ENCODE results near the gene SGCD.
A peak's percentile ranks its signal among the peaks of the same experiment; 100 is the strongest.

The SGCD gene

GRCh38 chr5:156774273-156774672 is 447.3 kb downstream of the SGCD start:
- H3K79me2 ChIP-seq (ENCODE audit: insufficient read depth, low read length), result no peaks in the 10 kb centered on the region
- H3K9me3 ChIP-seq (ENCODE audit: insufficient read depth, low read depth, low read length), result peaks cover 3% of the 10 kb centered on the region; the same call in 1 of the 2 replicates
- H3K4me2 ChIP-seq (ENCODE audit: low read depth, low read length, poor library complexity, severe bottlenecking), result peak overlapping the region; percentile 24
- H3F3A ChIP-seq (ENCODE audit: low read depth), result no peaks in the 10 kb centered on the region
- no peak for TF ChIP-seq CTCF (conservative IDR thresholded peaks at IDR 0.05; ENCODE audit: low read length)
- TF ChIP-seq EZH2phosphoT487 (IDR thresholded peaks at IDR 0.05; ENCODE audit: borderline replicate concordance), result no peak
- H3K9ac ChIP-seq (ENCODE audit: low read depth, low read length, poor library complexity, severe bottlenecking), result no peak overlapping the region
- no peaks in the 10 kb centered on the region for H3K27me3 ChIP-seq (ENCODE audit: insufficient read depth, low read length, poor library complexity, severe bottlenecking)
- no peaks in the 10 kb centered on the region for H4K20me1 ChIP-seq (ENCODE audit: insufficient read depth, low read length, poor library complexity, severe bottlenecking)
- no peaks in the 10 kb centered on the region for H3K9me2 ChIP-seq (replicated peaks; ENCODE audit: low read depth, low read length)
- no peaks in the 10 kb centered on the region for H3K36me3 ChIP-seq (ENCODE audit: insufficient read depth, low read length)
- H2AFZ ChIP-seq (ENCODE audit: low read length), result no peak overlapping the region
- peaks cover 23% of the 10 kb centered on the region for H3K4me1 ChIP-seq (ENCODE audit: insufficient read depth, low read length, poor library complexity, severe bottlenecking)
- peak overlapping the region; percentile 17 for H3K4me3 ChIP-seq (ENCODE audit: low read length, poor library complexity, severe bottlenecking)

GRCh38 chr5:156778139-156778706 is 451.3 kb downstream of the SGCD start:
- 0 out of 2 replicates have a peak overlapping the region, but pooled peaks have one; percentile 8 for H2AFZ ChIP-seq (ENCODE audit: low read length)

GRCh38 chr5:156778752-156779151 is 451.8 kb downstream of the SGCD start:
- Histone ChIP-seq H3K4me2 (ENCODE audit: low read depth, low read length, poor library complexity, severe bottlenecking) (no peak overlapping the region), H3K79me2 (ENCODE audit: insufficient read depth, low read length) (no peaks in the 10 kb centered on the region)

More at GRCh38 chr5:156778139-156778706, 451.3 kb downstream of the SGCD start:
- H3K9me2 ChIP-seq (replicated peaks; ENCODE audit: low read depth, low read length), result no peaks in the 10 kb centered on the region
- H3K4me1 ChIP-seq (ENCODE audit: insufficient read depth, low read length, poor library complexity, severe bottlenecking), result peaks cover 23% of the 10 kb centered on the region
- no peak overlapping the region for H3K4me3 ChIP-seq (ENCODE audit: low read length, poor library complexity, severe bottlenecking)
- H3K9ac ChIP-seq (ENCODE audit: low read depth, low read length, poor library complexity, severe bottlenecking), result no peak overlapping the region
- H3K79me2 ChIP-seq (ENCODE audit: insufficient read depth, low read length), result no peaks in the 10 kb centered on the region
- no peaks in the 10 kb centered on the region for H4K20me1 ChIP-seq (ENCODE audit: insufficient read depth, low read length, poor library complexity, severe bottlenecking)
- no peaks in the 10 kb centered on the region for H3K36me3 ChIP-seq (ENCODE audit: insufficient read depth, low read length)
- H3F3A ChIP-seq (ENCODE audit: low read depth), result no peaks in the 10 kb centered on the region
- TF ChIP-seq EZH2phosphoT487 (IDR thresholded peaks at IDR 0.05; ENCODE audit: borderline replicate concordance), result no peak
- TF ChIP-seq CTCF (conservative IDR thresholded peaks at IDR 0.05; ENCODE audit: low read length), result no peak
- H3K27me3 ChIP-seq (ENCODE audit: insufficient read depth, low read length, poor library complexity, severe bottlenecking), result no peaks in the 10 kb centered on the region
- no peak overlapping the region for H3K4me2 ChIP-seq (ENCODE audit: low read depth, low read length, poor library complexity, severe bottlenecking)
- peaks cover 3% of the 10 kb centered on the region; the same call in 1 of the 2 replicates for H3K9me3 ChIP-seq (ENCODE audit: insufficient read depth, low read depth, low read length)

More at GRCh38 chr5:156778752-156779151, 451.8 kb downstream of the SGCD start:
- H3K27me3 ChIP-seq (ENCODE audit: insufficient read depth, low read length, poor library complexity, severe bottlenecking), result no peaks in the 10 kb centered on the region
- TF ChIP-seq EZH2phosphoT487 (IDR thresholded peaks at IDR 0.05; ENCODE audit: borderline replicate concordance), result no peak
- no peak for TF ChIP-seq CTCF (conservative IDR thresholded peaks at IDR 0.05; ENCODE audit: low read length)
- no peaks in the 10 kb centered on the region for H3K36me3 ChIP-seq (ENCODE audit: insufficient read depth, low read length)
- no peaks in the 10 kb centered on the region for H3K9me2 ChIP-seq (replicated peaks; ENCODE audit: low read depth, low read length)
- H3F3A ChIP-seq (ENCODE audit: low read depth), result no peaks in the 10 kb centered on the region
- peaks cover 23% of the 10 kb centered on the region for H3K4me1 ChIP-seq (ENCODE audit: insufficient read depth, low read length, poor library complexity, severe bottlenecking)
- H3K9ac ChIP-seq (ENCODE audit: low read depth, low read length, poor library complexity, severe bottlenecking), result no peak overlapping the region
- H3K4me3 ChIP-seq (ENCODE audit: low read length, poor library complexity, severe bottlenecking), result no peak overlapping the region
- H2AFZ ChIP-seq (ENCODE audit: low read length), result 0 out of 2 replicates have a peak overlapping the region, but pooled peaks have one; percentile 8
- H3K9me3 ChIP-seq (ENCODE audit: insufficient read depth, low read depth, low read length), result peaks cover 3% of the 10 kb centered on the region; the same call in 1 of the 2 replicates
- H4K20me1 ChIP-seq (ENCODE audit: insufficient read depth, low read length, poor library complexity, severe bottlenecking), result no peaks in the 10 kb centered on the region

All from Loucy (cell line).